Ureter (tissue), 1 donor: ENCODE data around the gene WNT2. TPM values are rescaled to one million over a fixed set of nuclear protein-coding genes. Genes with fewer than 3 reads are reported as not detected.

Experiments
- DNase-seq: peaks from one replicate; pipeline ENCODE4 v3.0.0-alpha.2; 2020; ENCODE audit warnings: low spot score
- total RNA-seq: library from RNA; stranded (reverse); gene quantifications from one replicate; pipeline ENCODE4 v1.2.4, GENCODE V29; 2023
- donor health status: DM: yes; HTN: yes; CAD: no.

Gene WNT2
- total RNA-seq: 2.2 TPM

- DNase-seq: no peak
Observed at GRCh38 chr7:117322741-117323304, at the start of gene WNT2. WNT2 (minus strand) TSS chr7:117323058; CDS start chr7:117322989, 69 bp downstream.

DNA sequence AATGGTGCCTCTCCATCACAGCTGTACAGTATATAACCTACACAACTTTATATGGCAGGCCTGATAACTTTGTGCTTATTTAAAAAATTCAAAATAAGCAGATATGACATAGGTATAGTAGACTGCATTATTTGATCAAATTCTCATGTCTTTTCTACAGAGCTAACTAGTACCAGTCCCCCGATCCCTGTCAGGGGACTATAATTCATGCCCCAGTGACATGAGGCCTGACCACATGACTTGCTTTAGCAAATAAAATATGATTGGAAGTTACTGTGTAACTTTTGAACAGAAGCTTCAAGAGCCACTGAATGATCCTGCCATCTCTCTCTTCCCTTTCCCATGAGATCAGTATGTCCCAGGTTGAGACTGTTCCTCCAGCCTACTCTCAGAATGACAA, 49.2 kb upstream of the WNT2 start:
- no peak for DNase-seq

DNA sequence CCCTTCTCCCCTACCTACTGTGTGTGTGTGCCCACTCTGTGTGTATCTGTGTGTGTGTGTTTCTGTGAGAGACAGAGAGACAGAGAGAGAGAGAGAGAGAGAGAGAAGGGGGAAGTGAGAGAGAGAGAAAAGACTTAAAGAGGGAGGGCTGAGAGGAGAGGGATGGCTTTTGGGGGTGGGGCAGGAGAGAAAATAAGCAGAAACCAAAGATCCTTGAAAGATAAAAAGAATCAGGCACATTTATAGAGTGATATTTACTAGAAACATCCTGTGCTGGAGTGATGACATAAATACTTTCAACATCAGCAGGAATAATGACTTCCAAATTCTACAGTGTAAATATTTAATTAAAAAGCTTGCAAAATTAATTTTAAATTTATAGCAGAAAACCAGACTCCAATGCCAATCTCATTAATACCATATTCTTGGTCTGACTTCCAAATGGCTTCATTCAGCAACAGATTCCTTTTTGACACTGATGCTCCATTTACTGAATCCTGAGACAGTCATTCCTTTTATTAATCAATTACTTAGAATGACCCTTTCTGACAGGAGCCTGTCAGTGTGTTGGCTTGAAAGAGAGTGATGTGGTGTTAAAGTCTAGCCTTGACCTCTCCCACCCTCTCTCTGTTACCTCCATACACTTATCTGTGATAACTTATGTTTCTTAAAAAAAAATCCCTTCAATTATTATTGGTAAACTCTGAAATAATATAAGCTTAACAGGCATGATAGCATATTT, 41.7 kb upstream of the WNT2 start:
- DNase-seq: no peak

GRCh38 chr7:117362294-117362888, 39.5 kb upstream of the WNT2 start:
- no peak for DNase-seq

DNA sequence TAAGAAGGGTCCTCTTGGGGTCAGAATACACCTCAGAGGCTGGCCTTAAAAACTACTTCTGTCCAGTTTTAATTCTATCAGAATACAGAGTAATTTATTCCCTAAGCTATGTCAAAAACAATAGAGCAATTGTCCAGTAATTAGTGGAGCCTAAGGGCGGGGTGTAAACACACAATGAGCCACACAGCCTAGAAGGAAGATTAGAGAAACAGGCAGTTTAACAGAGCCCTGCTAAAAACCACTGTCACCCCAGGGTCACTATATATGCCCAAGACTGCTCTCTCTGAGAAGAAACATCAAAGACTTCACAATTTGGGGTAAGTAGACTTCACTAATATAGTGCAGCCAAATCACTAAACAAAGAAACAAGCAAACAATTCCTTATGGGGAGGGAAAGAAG, 27.2 kb upstream of the WNT2 start:
- DNase-seq: no peak

DNA sequence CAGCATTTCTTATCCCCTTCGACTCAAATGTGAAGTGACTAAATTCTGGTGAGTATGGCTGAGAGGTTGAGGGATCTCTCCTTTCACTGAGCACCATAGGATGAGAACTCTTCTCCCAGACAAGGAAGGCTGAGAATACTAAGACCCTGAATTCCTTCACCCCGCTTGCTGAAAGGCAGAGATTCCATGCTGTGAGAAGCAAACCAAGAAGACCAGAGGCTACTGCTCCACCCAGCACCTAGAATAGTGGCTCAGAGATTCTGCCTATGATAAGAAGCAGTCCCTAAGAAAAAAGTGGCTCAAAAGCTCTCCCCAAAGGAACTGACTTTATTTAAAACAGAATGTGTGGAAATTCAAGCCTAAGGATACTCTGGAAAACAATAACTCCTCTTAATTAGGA, 26.7 kb upstream of the WNT2 start:
- DNase-seq: no peak

DNA sequence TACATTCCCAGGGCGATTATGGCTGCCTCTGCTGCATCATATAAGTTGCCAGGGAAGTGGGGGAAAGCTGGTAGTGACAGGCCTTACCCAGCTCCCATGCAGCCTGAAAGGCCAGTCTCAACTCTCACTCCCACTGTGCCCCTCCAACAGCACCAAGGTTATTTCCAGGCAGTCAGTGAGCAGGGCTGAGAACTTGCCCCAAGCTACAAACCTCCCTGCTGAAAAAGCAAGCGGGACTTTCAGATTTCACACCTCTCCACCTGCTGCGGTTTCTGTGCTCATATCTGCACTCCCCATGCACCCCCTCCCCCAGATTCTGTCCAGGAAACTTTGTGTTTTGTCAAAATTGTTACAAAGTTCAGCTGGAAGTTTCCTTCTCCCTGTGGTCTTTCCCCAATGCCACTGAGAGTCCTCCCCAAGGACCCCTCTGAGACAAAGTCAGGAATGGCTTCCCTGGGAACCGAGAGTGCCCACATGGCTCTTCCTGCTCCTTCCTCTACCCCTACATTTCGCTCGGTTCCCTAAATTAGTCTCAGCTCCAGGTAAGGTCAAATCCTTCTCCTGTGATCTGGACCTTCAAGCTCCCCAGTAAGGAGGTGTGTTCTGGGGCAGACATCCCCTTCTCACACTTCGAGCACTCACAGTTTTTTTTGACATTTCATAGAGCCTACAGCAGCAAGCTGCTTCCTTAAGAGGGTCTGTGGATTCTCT, 25.3 kb upstream of the WNT2 start:
- DNase-seq: no peak

DNA sequence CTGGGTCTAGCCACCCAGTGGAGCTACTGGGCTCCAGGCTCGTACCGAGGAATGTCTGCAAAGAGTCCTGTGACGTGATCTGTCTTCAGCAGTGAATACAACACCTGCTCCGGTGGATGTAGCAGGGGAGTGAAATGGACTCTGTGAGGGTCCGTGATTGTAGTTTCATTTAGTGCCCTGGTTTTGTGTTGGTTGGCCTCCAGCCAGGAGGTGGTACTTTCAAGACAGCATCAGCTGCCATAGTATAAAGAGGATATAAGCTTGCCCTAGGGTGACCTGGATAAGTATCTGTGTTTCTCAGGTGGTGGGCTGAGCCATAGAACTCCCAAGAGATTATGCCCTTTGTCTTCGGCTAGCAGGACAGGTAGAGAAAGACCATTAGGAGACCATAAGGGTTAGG, 24.6 kb upstream of the WNT2 start:
- DNase-seq: no peak

DNA sequence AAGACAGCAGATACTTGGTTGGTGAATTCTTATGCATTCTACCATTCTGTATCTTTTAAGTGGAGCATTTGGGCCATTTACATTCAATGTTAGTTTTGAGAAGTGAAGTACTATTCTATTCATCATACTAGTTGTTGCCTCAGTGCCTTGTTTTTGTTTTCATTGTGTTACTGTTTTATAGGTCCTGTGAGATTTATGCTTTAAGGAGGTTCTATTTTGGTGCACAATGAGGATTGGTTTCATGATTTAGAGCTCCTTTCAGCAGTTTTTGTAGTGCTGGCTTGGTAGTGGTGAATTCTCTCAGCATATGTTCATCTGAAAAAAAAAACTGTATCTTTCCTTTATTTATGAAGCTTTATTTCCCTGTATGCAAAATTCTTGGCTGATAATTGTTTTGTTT, 23.3 kb upstream of the WNT2 start:
- DNase-seq: no peak

GRCh38 chr7:117338020-117338419, 15.2 kb upstream of the WNT2 start:
- DNase-seq: no peak

DNA sequence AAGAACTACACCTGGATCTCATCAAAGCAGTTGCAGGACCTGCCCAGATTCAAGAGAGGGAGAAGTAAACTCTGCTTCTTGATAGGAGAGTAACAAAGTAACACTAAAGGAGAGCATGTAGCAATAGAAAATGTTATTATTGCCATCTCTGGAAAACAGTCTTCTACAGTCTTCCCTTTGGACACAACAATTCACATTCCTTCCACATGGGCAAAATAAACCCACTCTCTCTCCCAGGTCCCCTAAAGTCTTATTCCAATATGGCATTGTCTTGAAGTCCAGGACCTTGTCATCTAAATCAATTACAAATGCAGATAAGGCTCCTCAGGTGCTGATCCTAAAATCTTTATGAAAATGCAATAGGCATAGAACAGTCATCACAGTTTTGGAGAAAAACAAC, 10.3 kb upstream of the WNT2 start:
- DNase-seq: no peak

DNA sequence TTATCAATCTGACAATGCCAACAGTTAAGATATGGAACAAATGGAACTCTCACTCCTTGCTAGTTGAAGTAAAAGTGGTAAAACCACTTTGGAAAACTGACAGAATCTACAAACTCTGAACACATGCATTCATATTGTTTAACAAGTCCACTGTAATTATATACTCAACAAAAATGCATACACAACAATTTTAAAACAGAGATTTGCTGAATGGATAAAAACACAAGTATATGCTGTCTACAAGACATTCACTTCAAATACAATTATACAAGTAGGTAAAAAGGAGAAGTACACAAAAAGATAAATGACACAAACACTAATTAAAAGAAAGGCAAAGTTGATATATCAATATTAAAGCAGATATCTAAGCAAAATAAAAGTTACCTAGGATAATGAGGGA, 9.2 kb upstream of the WNT2 start:
- no peak for DNase-seq

DNA sequence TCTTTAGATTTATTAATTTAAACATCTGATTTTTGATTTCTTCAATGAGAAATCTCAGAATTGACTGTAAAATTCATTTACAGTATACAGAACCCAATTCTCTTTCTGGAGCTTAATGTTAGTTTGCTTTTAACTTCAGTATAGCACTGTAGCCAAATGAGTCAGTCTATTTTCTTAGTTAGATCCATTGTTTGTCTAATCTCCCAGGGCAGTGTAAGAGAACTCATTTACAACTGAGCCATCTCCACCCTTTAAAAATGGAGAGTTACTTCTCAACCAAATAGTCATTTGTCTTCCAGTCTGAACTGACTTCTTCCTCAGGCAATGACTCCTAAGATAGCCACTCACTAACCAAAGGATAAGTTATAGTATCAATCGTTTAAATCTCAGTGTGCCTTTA, 3.0 kb upstream of the WNT2 start:
- no peak for DNase-seq

DNA sequence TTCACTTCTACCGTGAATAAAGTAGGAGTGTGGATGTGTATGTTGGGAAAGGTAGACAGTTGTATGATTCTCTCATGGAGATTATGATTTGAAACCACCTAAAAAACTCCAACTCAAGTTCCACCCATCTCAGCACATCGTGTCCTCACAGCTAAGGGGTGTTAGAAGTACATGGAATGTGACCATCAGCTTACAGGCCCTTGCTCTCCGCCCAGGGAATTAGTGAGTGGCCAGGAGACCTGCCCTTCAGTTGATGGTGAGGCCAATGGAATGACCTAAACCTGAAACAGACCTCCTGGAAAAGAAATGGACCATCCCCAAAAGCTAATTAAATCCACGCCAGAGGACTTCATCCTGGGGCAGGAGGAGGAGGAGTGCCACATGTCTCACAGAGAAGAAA, 2.1 kb upstream of the WNT2 start:
- no peak for DNase-seq

GRCh38 chr7:117323851-117324711, 1.2 kb upstream of the WNT2 start:
- peak; percentile 56 for DNase-seq

GRCh38 chr7:117323305-117323850, 520 bp upstream of the WNT2 start:
- no peak for DNase-seq

DNA sequence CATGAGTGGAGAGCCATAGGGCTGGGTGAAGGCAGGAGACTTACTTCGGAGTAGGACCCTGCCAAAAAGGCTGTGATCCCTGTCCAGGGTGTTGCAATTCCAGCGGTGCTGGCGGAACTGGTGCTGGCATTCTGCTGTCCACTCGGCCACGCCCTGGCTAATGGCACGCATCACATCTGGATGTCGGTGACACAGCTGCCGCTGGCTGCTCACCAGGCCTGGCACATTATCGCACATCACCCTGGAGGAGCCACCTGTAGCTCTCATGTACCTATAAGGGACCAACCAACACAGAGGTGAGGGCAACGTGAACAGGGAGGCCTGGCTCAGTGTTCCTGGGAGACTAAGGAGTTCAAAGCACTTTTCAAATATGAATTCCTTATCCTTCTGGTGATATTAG, 2.3 kb downstream of the WNT2 start:
- no peak for DNase-seq

- DNase-seq: no peak
Observed at GRCh38 chr7:117319181-117319580, 3.7 kb downstream of the WNT2 start.

DNA sequence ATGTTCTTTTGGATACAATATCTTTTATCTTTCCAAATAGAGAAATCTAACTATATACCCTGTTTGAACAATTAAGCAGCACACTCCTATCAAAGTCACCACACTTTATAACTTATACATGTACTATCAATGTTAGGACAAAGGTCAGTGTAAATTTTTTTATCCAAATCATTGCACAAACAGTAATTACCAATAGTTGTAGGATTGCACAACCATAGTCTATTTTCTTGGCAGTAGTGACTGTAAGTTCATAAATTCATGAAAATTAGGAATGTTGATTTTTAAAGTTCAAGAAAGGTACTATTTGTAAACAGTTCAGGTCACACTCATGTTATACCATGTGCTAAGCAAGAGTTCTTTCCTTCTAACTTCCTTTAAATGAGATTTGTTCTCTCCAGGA, 9.3 kb downstream of the WNT2 start:
- no peak for DNase-seq

GRCh38 chr7:117312593-117313580, 10.0 kb downstream of the WNT2 start:
- DNase-seq: no peak
